CD14-positive monocyte (primary cell): Measurements from ENCODE around the gene MORN5. TPM values are rescaled to one million over a fixed set of nuclear protein-coding genes. Genes with fewer than 3 reads are reported as not detected.

Source experiments
- DNase-seq, 3 donors: peaks; one replicate each; pipeline ENCODE4 v3.0.0-alpha.2; 2011 to 2022
- H2AFZ ChIP-seq: 2 replicates; pipeline ENCODE4 v1.6.0; 2012; ENCODE audit warnings: mild to moderate bottlenecking, low read depth, low read length, inconsistent platforms; ENCODE audit not compliant: insufficient read depth, poor library complexity, severe bottlenecking
- H3K27ac ChIP-seq, 2 donors: 1 replicate in 1 of 2; 2 replicates in 1 of 2; pipeline ENCODE4 v1.5.1; 2012 to 2013; ENCODE audit warnings: low read length in 2 of 2, control low read depth in 1 of 2, inconsistent platforms in 1 of 2, low read depth in 1 of 2, mild to moderate bottlenecking in 1 of 2
- H3K27me3 ChIP-seq, 2 donors: one replicate each; pipeline versions ENCODE4 v1.6.0 to v1.6.1; 2011 to 2013; ENCODE audit warnings: low read length in 2 of 2; ENCODE audit not compliant: control insufficient read depth in 2 of 2, insufficient read depth in 2 of 2
- H3K36me3 ChIP-seq, 2 donors: replicated peaks in 1 of 2; 1 replicate in 1 of 2; 2 replicates in 1 of 2; pipeline versions ENCODE4 v1.5.1 to v1.6.1; 2012 to 2013; ENCODE audit warnings: low read length in 2 of 2, control low read depth in 1 of 2, inconsistent platforms in 1 of 2, mild to moderate bottlenecking in 1 of 2; ENCODE audit not compliant: insufficient read depth in 2 of 2, control insufficient read depth in 1 of 2
- H3K4me1 ChIP-seq, 2 donors: 1 replicate in 1 of 2; 2 replicates in 1 of 2; pipeline versions ENCODE4 v1.5.1 to v1.6.1; 2012 to 2013; ENCODE audit warnings: low read length in 2 of 2, control low read depth in 1 of 2, inconsistent platforms in 1 of 2, mild to moderate bottlenecking in 1 of 2, moderate library complexity in 1 of 2; ENCODE audit not compliant: insufficient read depth in 2 of 2, control insufficient read depth in 1 of 2
- H3K4me2 ChIP-seq: replicated peaks from 2 replicates; pipeline ENCODE3; 2012; ENCODE audit warnings: low read length, moderate library complexity, mild to moderate bottlenecking; ENCODE audit not compliant: poor library complexity, severe bottlenecking; ENCODE audit errors: extremely low read depth
- H3K4me3 ChIP-seq, 3 experiments: fragments of 200-600 bp in 1 of 3; sonication (generic) in 1 of 3; replicated peaks in 1 of 3; 1 replicate in 2 of 3; 2 replicates in 1 of 3; pipeline ENCODE4 v1.5.1; 2011 to 2013; ENCODE audit warnings: low read length in 3 of 3, mild to moderate bottlenecking in 3 of 3, control low read depth in 2 of 3, low read depth in 2 of 3, inconsistent platforms in 1 of 3, moderate library complexity in 1 of 3
- H3K79me2 ChIP-seq: 2 replicates; pipeline ENCODE4 v1.6.0; 2012; ENCODE audit warnings: mild to moderate bottlenecking, control low read depth, inconsistent platforms, low read length, moderate library complexity; ENCODE audit not compliant: insufficient read depth
- H3K9ac ChIP-seq: 2 replicates; pipeline ENCODE4 v1.6.0; 2017; ENCODE audit warnings: low read length, mild to moderate bottlenecking; ENCODE audit not compliant: insufficient read depth, poor library complexity, severe bottlenecking
- H3K9me3 ChIP-seq, 2 donors: replicated peaks in 1 of 2; 1 replicate in 1 of 2; 2 replicates in 1 of 2; pipeline versions ENCODE4 v1.5.1 to v1.6.1; 2012 to 2013; ENCODE audit warnings: low read length in 2 of 2, control low read depth in 1 of 2; ENCODE audit not compliant: control insufficient read depth in 1 of 2, insufficient read depth in 1 of 2
- H4K20me1 ChIP-seq: 2 replicates; pipeline ENCODE4 v1.6.0; 2012; ENCODE audit warnings: mild to moderate bottlenecking, low read length, control low read depth, moderate library complexity; ENCODE audit not compliant: insufficient read depth
- H3K27ac Mint-ChIP-seq, 7 donors: one replicate each; pipeline ENCODE4 v1.8.0; 2020; ENCODE audit warnings: mild to moderate bottlenecking in 7 of 7, mixed read lengths in 7 of 7, moderate library complexity in 6 of 7, inconsistent platforms in 2 of 7
- H3K27me3 Mint-ChIP-seq, 3 donors: one replicate each; pipeline ENCODE4 v1.8.0; 2021 to 2022; ENCODE audit warnings: low read depth in 3 of 3, mild to moderate bottlenecking in 3 of 3, mixed read lengths in 3 of 3, moderate library complexity in 3 of 3, inconsistent platforms in 1 of 3
- H3K36me3 Mint-ChIP-seq, 2 donors: one replicate each; pipeline ENCODE4 v1.8.0; 2020; ENCODE audit warnings: mixed read lengths in 2 of 2, inconsistent platforms in 1 of 2, mild to moderate bottlenecking in 1 of 2
- H3K4me1 Mint-ChIP-seq: one replicate; pipeline ENCODE4 v1.8.0; 2020; ENCODE audit warnings: mild to moderate bottlenecking, mixed read lengths
- H3K4me3 Mint-ChIP-seq, 2 donors: one replicate each; pipeline ENCODE4 v1.8.0; 2020; ENCODE audit warnings: mild to moderate bottlenecking in 2 of 2, mixed read lengths in 2 of 2, moderate library complexity in 1 of 2
- H3K9me3 Mint-ChIP-seq, 7 donors: one replicate each; pipeline ENCODE4 v1.8.0; 2020 to 2022; ENCODE audit warnings: mixed read lengths in 7 of 7, mild to moderate bottlenecking in 6 of 7, moderate library complexity in 6 of 7, inconsistent platforms in 2 of 7
- CTCF ChIP-seq: fragments of 200-600 bp; IDR thresholded peaks from one replicate; pipeline ENCODE4 v1.8.0; 2022; ENCODE audit warnings: antibody characterized with exemption, mild to moderate bottlenecking
- WGBS: methylation state at CpG from one replicate; pipeline ENCODE4 v1.1.5; 2013; ENCODE audit warnings: missing lambda C conversion rate; ENCODE audit not compliant: insufficient coverage; 5-methylcytosine and 5-hydroxymethylcytosine counted together
- intact Hi-C, 2 donors: fragments of 100-400 bp; cut with micrococcal nuclease; formaldehyde crosslinking; loops; one replicate each; pipeline versions ENCODE4 v1.15.0 to v1.15.1; 2023
- polyA plus RNA-seq, 3 donors: library from polyadenylated mRNA; depleted of rRNA in 1 of 3; unstranded in 2 of 3; stranded (reverse) in 1 of 3; fragments of 300-500 nt in 2 of 3; fragments of >200 nt in 1 of 3; fragmentation: Illumina TruSeq in 2 of 3; gene quantifications; 1 replicate in 2 of 3; 2 replicates in 1 of 3; pipeline ENCODE4 v1.2.3, GENCODE V29; 2012 to 2021

Gene MORN5
- polyA plus RNA-seq, 3 donors = not detected

DNA sequence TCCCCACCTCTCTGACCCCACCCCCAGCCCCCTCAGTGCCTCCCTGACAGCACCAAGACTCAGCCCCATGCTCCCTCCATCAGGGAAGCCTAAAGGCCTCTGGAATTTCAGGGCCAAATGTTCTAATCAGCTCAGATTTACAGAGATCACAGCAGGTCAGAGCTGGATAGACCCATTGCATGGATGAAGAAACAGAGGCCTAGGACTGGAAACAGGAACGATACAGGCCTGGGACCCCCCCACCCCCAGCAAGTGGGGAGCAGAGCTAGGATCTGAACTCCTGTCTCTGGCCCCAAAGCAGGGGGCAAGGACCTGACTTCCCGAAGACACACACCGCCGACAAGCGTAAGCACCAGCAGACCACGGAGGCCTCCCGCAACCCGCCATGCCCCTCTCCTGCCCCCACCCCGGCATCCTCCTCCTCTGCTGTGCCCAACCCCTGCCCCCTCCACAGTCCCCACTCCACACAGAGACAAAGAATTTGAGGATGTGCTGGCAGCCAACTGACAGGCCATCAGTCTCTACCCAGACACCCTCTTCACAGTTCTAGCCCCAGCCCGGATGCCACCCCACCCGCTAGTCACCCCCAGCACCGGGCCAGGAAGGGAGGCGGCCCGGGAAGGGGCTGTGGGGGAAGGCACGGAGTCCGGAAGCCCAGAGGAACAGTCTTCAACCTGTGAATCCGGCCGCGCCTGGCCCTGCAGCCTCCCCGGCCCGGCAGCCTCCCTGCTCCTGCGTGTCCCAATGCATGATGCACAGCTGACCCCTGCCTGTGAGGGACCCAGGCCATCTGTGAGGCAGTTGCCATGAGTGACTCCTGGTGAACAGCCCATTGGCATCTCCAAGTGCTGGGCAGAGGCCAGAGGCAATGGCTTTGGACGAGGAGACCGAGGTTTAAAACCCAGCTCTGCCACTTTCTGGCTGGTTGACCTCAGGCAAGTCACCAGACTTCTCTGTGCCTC is 31.4 kb upstream of the MORN5 start:
- peaks cover 10% of the 10 kb centered on the region for H3K4me1 Mint-ChIP-seq
- Histone ChIP-seq H3K4me2 (no peak overlapping the region), H4K20me1 (no peaks in the 10 kb centered on the region), H3K27ac (no peak overlapping the region), H3K4me1 (peaks cover 4 to 9% of the 10 kb centered on the region in 2 donors), H2AFZ (no peak overlapping the region), H3K9ac (no peak overlapping the region), H3K4me3 (no peak overlapping the region), H3K36me3 (no peaks in the 10 kb centered on the region), H3K79me2 (no peaks in the 10 kb centered on the region), H3K9me3 (peaks cover 0 to 5% of the 10 kb centered on the region in 2 donors), H3K27me3 (peaks cover 18 to 34% of the 10 kb centered on the region in 2 donors)
- no peak overlapping the region for H3K27ac Mint-ChIP-seq
- 50% methylated on average over 23 of the region's 24 CpGs for WGBS
- no peak for DNase-seq
- intact Hi-C loops = loop anchor here (5.0 to 10.0 kb wide), 3 partner anchors 324 to 687 kb away; no protein-coding TSS in a partner anchor
- no peak overlapping the region for H3K4me3 Mint-ChIP-seq
- H3K27me3 Mint-ChIP-seq = peaks cover 38 to 56% (median 46%) of the 10 kb centered on the region in 3 donors
- H3K9me3 Mint-ChIP-seq = peaks cover 0 to 4% (median 1%) of the 10 kb centered on the region in 7 donors
- H3K36me3 Mint-ChIP-seq = no peaks in the 10 kb centered on the region
- TF ChIP-seq CTCF = no peak

- no peak overlapping the region for H3K4me2 ChIP-seq
- H3K79me2 ChIP-seq = no peaks in the 10 kb centered on the region
- no peak for TF ChIP-seq CTCF
- peaks cover 0 to 4% (median 1%) of the 10 kb centered on the region in 7 donors for H3K9me3 Mint-ChIP-seq
- H3K4me3 Mint-ChIP-seq = no peak overlapping the region
- DNase-seq = no peak
- peaks cover 18 to 34% of the 10 kb centered on the region in 2 donors for H3K27me3 ChIP-seq
- H3K9ac ChIP-seq = no peak overlapping the region
- intact Hi-C loops = loop anchor here (5.0 to 10.0 kb wide), 3 partner anchors 323 to 686 kb away; no protein-coding TSS in a partner anchor
- H3K36me3 Mint-ChIP-seq = no peaks in the 10 kb centered on the region
- H3K36me3 ChIP-seq = no peaks in the 10 kb centered on the region
- no peak overlapping the region for H2AFZ ChIP-seq
- H3K4me3 ChIP-seq = no peak overlapping the region
- H3K4me1 Mint-ChIP-seq = peaks cover 10% of the 10 kb centered on the region
- peaks cover 0 to 5% of the 10 kb centered on the region in 2 donors for H3K9me3 ChIP-seq
- no peak overlapping the region for H3K27ac Mint-ChIP-seq
- no peaks in the 10 kb centered on the region for H4K20me1 ChIP-seq
- peaks cover 4 to 9% of the 10 kb centered on the region in 2 donors for H3K4me1 ChIP-seq
- peaks cover 37 to 53% (median 43%) of the 10 kb centered on the region in 3 donors for H3K27me3 Mint-ChIP-seq
- no peak overlapping the region for H3K27ac ChIP-seq
- WGBS = 91% methylated on average over 6 of the region's 7 CpGs
These were observed 30.8 kb upstream of the MORN5 start for GRCh38 chr9:122128969-122129343.
